IMR-90 (cell line): Measurements from ENCODE around the gene OR6J1.

Experiments used
- MAFK ChIP-seq: IDR thresholded peaks from 2 replicates; pipeline ENCODE4 v1.6.1; 2012; ENCODE audit warnings: low read depth, low read length, improper control_type of control experiment
- MAZ ChIP-seq: IDR thresholded peaks from 2 replicates; pipeline ENCODE4 v1.6.1; 2012; ENCODE audit warnings: low read depth, mild to moderate bottlenecking, low read length, improper control_type of control experiment, moderate library complexity, borderline replicate concordance
- POLR2A ChIP-seq: IDR thresholded peaks from 2 replicates; pipeline ENCODE4 v1.6.1; 2012; ENCODE audit warnings: mild to moderate bottlenecking, low read depth, low read length
- RAD21 ChIP-seq: IDR thresholded peaks from 2 replicates; pipeline ENCODE4 v1.6.1; 2012; ENCODE audit warnings: low read length, improper control_type of control experiment
- SMC3 ChIP-seq: fragments of 150-350 bp; IDR thresholded peaks from 2 replicates; pipeline ENCODE4 v1.6.1; 2016; ENCODE audit warnings: low read depth, mild to moderate bottlenecking, antibody characterized with exemption, low read length, moderate library complexity
- TF ChIP-seq, protein P1 (sequence below): conservative IDR thresholded peaks from 2 replicates; pipeline ENCODE4 v1.5.1; 2012; ENCODE audit warnings: mild to moderate bottlenecking, low read depth, low read length, improper control_type of control experiment

- TF ChIP-seq SMC3, result no peak
- TF ChIP-seq, protein P1, sequence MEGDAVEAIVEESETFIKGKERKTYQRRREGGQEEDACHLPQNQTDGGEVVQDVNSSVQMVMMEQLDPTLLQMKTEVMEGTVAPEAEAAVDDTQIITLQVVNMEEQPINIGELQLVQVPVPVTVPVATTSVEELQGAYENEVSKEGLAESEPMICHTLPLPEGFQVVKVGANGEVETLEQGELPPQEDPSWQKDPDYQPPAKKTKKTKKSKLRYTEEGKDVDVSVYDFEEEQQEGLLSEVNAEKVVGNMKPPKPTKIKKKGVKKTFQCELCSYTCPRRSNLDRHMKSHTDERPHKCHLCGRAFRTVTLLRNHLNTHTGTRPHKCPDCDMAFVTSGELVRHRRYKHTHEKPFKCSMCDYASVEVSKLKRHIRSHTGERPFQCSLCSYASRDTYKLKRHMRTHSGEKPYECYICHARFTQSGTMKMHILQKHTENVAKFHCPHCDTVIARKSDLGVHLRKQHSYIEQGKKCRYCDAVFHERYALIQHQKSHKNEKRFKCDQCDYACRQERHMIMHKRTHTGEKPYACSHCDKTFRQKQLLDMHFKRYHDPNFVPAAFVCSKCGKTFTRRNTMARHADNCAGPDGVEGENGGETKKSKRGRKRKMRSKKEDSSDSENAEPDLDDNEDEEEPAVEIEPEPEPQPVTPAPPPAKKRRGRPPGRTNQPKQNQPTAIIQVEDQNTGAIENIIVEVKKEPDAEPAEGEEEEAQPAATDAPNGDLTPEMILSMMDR, result no peak
- TF ChIP-seq RAD21, result no peak
- TF ChIP-seq MAFK, result no peak
- no peak for TF ChIP-seq MAZ
- no peak for TF ChIP-seq POLR2A
These were observed 23.7 kb upstream of the OR6J1 start for GRCh38 chr14:22667881-22668280.
